Trophoblast cell (in vitro differentiated cells and primary cell): ENCODE measurements around the gene LBP.
"Not testable (repeated sequence)": the region's sequence is repeated elsewhere in the genome, so short reads cannot be mapped to it uniquely, and the experiment has no call there.

ENCODE experiments used
- DNase-seq, 2 donors: peaks; one replicate each; pipeline ENCODE4 v3.0.0-alpha.2; 2016
- H2AFZ ChIP-seq: 2 replicates; pipeline ENCODE4 v1.6.1; 2013; ENCODE audit warnings: low read length, moderate library complexity, mild to moderate bottlenecking; ENCODE audit not compliant: insufficient read depth, poor library complexity
- H2AK5ac ChIP-seq: 2 replicates; pipeline ENCODE4 v1.6.1; 2013; ENCODE audit warnings: mild to moderate bottlenecking, low read length
- H2BK120ac ChIP-seq: 2 replicates; pipeline ENCODE4 v1.6.1; 2013; ENCODE audit warnings: low read length, mild to moderate bottlenecking, moderate library complexity; ENCODE audit not compliant: insufficient read depth, poor library complexity
- H2BK12ac ChIP-seq: 2 replicates; pipeline ENCODE4 v1.6.1; 2013; ENCODE audit warnings: mild to moderate bottlenecking, low read length, moderate library complexity
- H2BK5ac ChIP-seq: 2 replicates; pipeline ENCODE4 v1.6.1; 2013; ENCODE audit warnings: low read length, low read depth, moderate library complexity, mild to moderate bottlenecking; ENCODE audit not compliant: poor library complexity
- H3K14ac ChIP-seq: 2 replicates; pipeline ENCODE4 v1.6.1; 2013; ENCODE audit warnings: mild to moderate bottlenecking, low read length
- H3K18ac ChIP-seq: 2 replicates; pipeline ENCODE4 v1.6.1; 2013; ENCODE audit warnings: mild to moderate bottlenecking, low read length
- H3K23ac ChIP-seq: 2 replicates; pipeline ENCODE4 v1.6.1; 2013; ENCODE audit warnings: low read length
- H3K27ac ChIP-seq: 2 replicates; pipeline ENCODE4 v1.5.1; 2013; ENCODE audit warnings: low read depth, mild to moderate bottlenecking, inconsistent platforms, low read length, moderate library complexity
- H3K27me3 ChIP-seq: 2 replicates; pipeline ENCODE4 v1.6.1; 2013; ENCODE audit warnings: inconsistent platforms, mild to moderate bottlenecking, low read length, moderate library complexity; ENCODE audit not compliant: insufficient read depth
- H3K36me3 ChIP-seq, 2 experiments: 1 replicate in 1 of 2; 2 replicates in 1 of 2; pipeline ENCODE4 v1.6.1; 2013; ENCODE audit warnings: low read length in 2 of 2, mild to moderate bottlenecking in 2 of 2, moderate library complexity in 1 of 2; ENCODE audit not compliant: insufficient read depth in 2 of 2, control insufficient read depth in 1 of 2
- H3K4ac ChIP-seq: 2 replicates; pipeline ENCODE4 v1.6.1; 2013; ENCODE audit warnings: low read depth, mild to moderate bottlenecking, low read length, moderate library complexity
- H3K4me1 ChIP-seq, 2 experiments: 1 replicate in 1 of 2; 2 replicates in 1 of 2; pipeline ENCODE4 v1.6.1; 2013; ENCODE audit warnings: low read length in 2 of 2, mild to moderate bottlenecking in 2 of 2, moderate library complexity in 1 of 2; ENCODE audit not compliant: insufficient read depth in 2 of 2, control insufficient read depth in 1 of 2
- H3K4me2 ChIP-seq: 2 replicates; pipeline ENCODE4 v1.6.1; 2013; ENCODE audit warnings: inconsistent platforms, mild to moderate bottlenecking, low read length, moderate library complexity
- H3K4me3 ChIP-seq: 2 replicates; pipeline ENCODE4 v1.5.1; 2013; ENCODE audit warnings: mild to moderate bottlenecking, low read depth, low read length, inconsistent platforms
- H3K79me1 ChIP-seq: one replicate; pipeline ENCODE4 v1.6.1; 2013; ENCODE audit warnings: low read length
- H3K79me2 ChIP-seq: 2 replicates; pipeline ENCODE4 v1.6.1; 2013; ENCODE audit warnings: low read length, mild to moderate bottlenecking; ENCODE audit not compliant: control insufficient read depth, insufficient read depth, poor library complexity
- H3K9ac ChIP-seq: 2 replicates; pipeline ENCODE4 v1.6.1; 2013; ENCODE audit warnings: mild to moderate bottlenecking, low read length
- H3K9me3 ChIP-seq: 2 replicates; pipeline ENCODE4 v1.6.1; 2013; ENCODE audit warnings: low read depth, mild to moderate bottlenecking, control low read depth, inconsistent platforms, low read length; ENCODE audit not compliant: insufficient read depth
- H4K12ac ChIP-seq: 2 replicates; pipeline ENCODE4 v1.6.1; 2013; ENCODE audit warnings: low read depth, mild to moderate bottlenecking, low read length, moderate library complexity
- H4K8ac ChIP-seq: 2 replicates; pipeline ENCODE4 v1.6.1; 2013; ENCODE audit warnings: low read depth, mild to moderate bottlenecking, low read length, moderate library complexity
- H4K91ac ChIP-seq: one replicate; pipeline ENCODE4 v1.6.1; 2013; ENCODE audit warnings: low read depth, mild to moderate bottlenecking, low read length, moderate library complexity
- whole genome bisulfite sequencing: extraction: QIAGEN DNeasy Blood & Tissue Kit; methylation state at CpG from one replicate; pipeline ENCODE4 v1.1.7; 2013; ENCODE audit warnings: missing lambda C conversion rate; ENCODE audit not compliant: insufficient read length, insufficient coverage; ENCODE audit errors: extremely low coverage; 5-methylcytosine and 5-hydroxymethylcytosine counted together

Gene LBP

GRCh38 chr20:38395751-38396395 lies 49.6 kb downstream of the LBP start:
- H2AFZ ChIP-seq, H2BK120ac ChIP-seq, H2AK5ac ChIP-seq, H3K27me3 ChIP-seq, H3K27ac ChIP-seq, H4K12ac ChIP-seq, H4K8ac ChIP-seq, H3K9ac ChIP-seq, H3K4me3 ChIP-seq, H2BK5ac ChIP-seq, H3K18ac ChIP-seq, H3K4me1 ChIP-seq, H3K9me3 ChIP-seq, H3K23ac ChIP-seq, H3K79me2 ChIP-seq, H4K91ac ChIP-seq, H3K36me3 ChIP-seq, H3K4me2 ChIP-seq, H3K14ac ChIP-seq, H2BK12ac ChIP-seq, H3K4ac ChIP-seq, DNase-seq, H3K79me1 ChIP-seq: not testable (repeated sequence)
- WGBS = no CpG with 5 or more reads among the region's 2 CpGs

DNA sequence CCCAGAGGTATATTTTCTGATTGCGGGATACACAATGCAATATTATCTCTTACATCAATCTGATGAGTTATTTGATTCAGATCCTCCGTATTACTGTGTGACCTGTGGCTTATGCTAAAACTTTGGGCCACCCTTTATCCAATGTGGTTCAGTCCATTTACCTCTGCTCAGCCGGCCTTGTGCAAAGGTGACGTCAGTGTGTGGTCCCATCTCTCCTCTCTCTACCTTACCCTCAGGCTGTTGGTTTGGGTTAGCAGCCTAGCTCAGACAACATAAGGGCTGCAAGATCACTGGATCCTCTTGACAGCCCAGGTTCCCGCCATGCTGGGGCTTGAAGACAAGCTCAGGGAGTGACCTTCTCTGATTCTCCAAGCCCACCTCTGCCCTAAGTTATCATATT lies 55.8 kb downstream of the LBP start:
- no peak overlapping the region for H4K12ac ChIP-seq
- H3K27ac ChIP-seq = no peak overlapping the region
- H3K79me1 ChIP-seq = no peaks in the 10 kb centered on the region
- peaks cover 3% of the 10 kb centered on the region for H3K9me3 ChIP-seq
- no peak overlapping the region for H3K23ac ChIP-seq
- no peak overlapping the region for H4K91ac ChIP-seq
- no peaks in the 10 kb centered on the region for H3K27me3 ChIP-seq
- H3K4me1 ChIP-seq = no peaks in the 10 kb centered on the region
- H3K4ac ChIP-seq = no peak overlapping the region
- H3K79me2 ChIP-seq = no peaks in the 10 kb centered on the region
- no peak overlapping the region for H2AFZ ChIP-seq
- no peak overlapping the region for H3K9ac ChIP-seq
- no peak for DNase-seq
- WGBS = no CpG with 5 or more reads among the region's 5 CpGs
- no peak overlapping the region for H2AK5ac ChIP-seq
- no peaks in the 10 kb centered on the region for H3K36me3 ChIP-seq
- H3K4me2 ChIP-seq = no peak overlapping the region
- H3K4me3 ChIP-seq = no peak overlapping the region
- no peak overlapping the region for H2BK12ac ChIP-seq
- no peak overlapping the region for H3K14ac ChIP-seq
- H2BK5ac ChIP-seq = no peak overlapping the region
- H2BK120ac ChIP-seq = no peak overlapping the region
- no peak overlapping the region for H3K18ac ChIP-seq
- no peak overlapping the region for H4K8ac ChIP-seq

DNA sequence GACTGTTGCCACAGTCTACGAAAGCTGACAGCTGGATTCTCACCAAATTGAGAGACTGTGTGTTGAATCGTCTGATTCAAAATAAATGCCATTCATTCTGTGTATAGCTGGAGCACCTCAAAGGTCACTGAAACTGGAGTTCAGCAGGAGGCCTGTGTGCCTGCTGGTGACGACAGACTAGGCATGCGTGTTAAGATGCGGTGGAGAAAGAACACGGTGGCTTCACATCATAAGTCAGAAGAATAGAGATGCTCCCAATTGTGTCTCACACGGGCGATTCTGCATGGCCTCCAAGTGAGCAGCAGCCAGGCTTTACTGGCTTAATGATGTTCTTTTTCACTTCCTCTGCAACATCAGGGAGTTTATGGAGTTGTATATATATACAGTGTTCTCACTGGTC lies 56.5 kb downstream of the LBP start:
- H3K18ac ChIP-seq = no peak overlapping the region
- H3K9me3 ChIP-seq = peaks cover 3% of the 10 kb centered on the region
- H2AFZ ChIP-seq = no peak overlapping the region
- no peaks in the 10 kb centered on the region for H3K4me1 ChIP-seq
- no peak overlapping the region for H3K4me2 ChIP-seq
- no peak overlapping the region for H4K12ac ChIP-seq
- no peak overlapping the region for H3K4ac ChIP-seq
- no peak overlapping the region for H2AK5ac ChIP-seq
- no peak overlapping the region for H3K23ac ChIP-seq
- H3K9ac ChIP-seq = no peak overlapping the region
- no peak overlapping the region for H3K4me3 ChIP-seq
- no peak overlapping the region for H3K27ac ChIP-seq
- no peak for DNase-seq
- H3K14ac ChIP-seq = no peak overlapping the region
- no peak overlapping the region for H2BK12ac ChIP-seq
- no peaks in the 10 kb centered on the region for H3K36me3 ChIP-seq
- no peaks in the 10 kb centered on the region for H3K79me1 ChIP-seq
- H3K79me2 ChIP-seq = no peaks in the 10 kb centered on the region
- H2BK120ac ChIP-seq = no peak overlapping the region
- H2BK5ac ChIP-seq = no peak overlapping the region
- WGBS = no CpG with 5 or more reads among the region's 8 CpGs
- no peak overlapping the region for H4K91ac ChIP-seq
- H4K8ac ChIP-seq = no peak overlapping the region
- no peaks in the 10 kb centered on the region for H3K27me3 ChIP-seq

DNA sequence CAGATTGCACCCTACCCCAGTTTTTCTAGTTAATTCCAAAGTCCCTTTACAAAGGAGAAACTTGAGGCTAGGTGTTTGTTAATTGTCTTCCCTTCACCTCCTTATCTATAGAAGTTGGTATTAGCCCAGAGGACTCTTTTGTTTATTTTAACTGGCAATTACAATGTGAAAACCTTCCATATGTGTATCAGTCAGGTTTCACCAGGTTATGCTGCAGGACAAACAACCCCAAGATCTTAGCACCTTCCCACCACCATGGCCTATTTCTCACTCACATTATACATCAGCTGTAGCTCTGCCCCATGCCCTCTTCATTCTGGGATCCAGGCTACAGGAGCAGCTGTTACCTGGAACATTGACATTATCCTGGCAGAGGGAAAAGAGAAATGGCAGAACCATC lies 57.7 kb downstream of the LBP start:
- Histone ChIP-seq H4K91ac (no peak overlapping the region), H3K79me2 (no peaks in the 10 kb centered on the region), H3K79me1 (no peaks in the 10 kb centered on the region), H3K4ac (no peak overlapping the region), H3K18ac (no peak overlapping the region), H4K12ac (no peak overlapping the region), H2AK5ac (no peak overlapping the region), H3K9me3 (peaks cover 2% of the 10 kb centered on the region), H3K36me3 (no peaks in the 10 kb centered on the region), H3K4me1 (no peaks in the 10 kb centered on the region), H3K4me2 (no peak overlapping the region), H2BK12ac (no peak overlapping the region), H2BK120ac (no peak overlapping the region), H3K9ac (no peak overlapping the region), H3K4me3 (no peak overlapping the region), H2AFZ (no peak overlapping the region), H3K23ac (no peak overlapping the region), H3K14ac (no peak overlapping the region), H3K27me3 (no peaks in the 10 kb centered on the region), H4K8ac (no peak overlapping the region), H3K27ac (no peak overlapping the region), H2BK5ac (no peak overlapping the region)
- DNase-seq = no peak
